Mucosa of descending colon (tissue), 3 donors: ENCODE measurements around the gene NAV1. TPM values are rescaled to one million over a fixed set of nuclear protein-coding genes. Genes with fewer than 3 reads are reported as not detected.

Experiments
- ATAC-seq: fragments of 200-7000 bp; cut with Tn5 transposase; one replicate; pipeline ENCODE4 v1.9.1; 2020; ENCODE audit warnings: mild to moderate bottlenecking, moderate library complexity
- DNase-seq, 3 donors: peaks; one replicate each; pipeline ENCODE4 v3.0.0-alpha.2; 2020
- H3K36me3 ChIP-seq: fragments of 200-600 bp; one replicate; pipeline ENCODE4 v1.8.0; 2021; ENCODE audit warnings: low read depth, mild to moderate bottlenecking
- H3K4me1 ChIP-seq: fragments of 200-600 bp; one replicate; pipeline ENCODE4 v1.8.0; 2021; ENCODE audit warnings: low read depth, mild to moderate bottlenecking
- H3K4me3 ChIP-seq: fragments of 200-600 bp; one replicate; pipeline ENCODE4 v1.8.0; 2021; ENCODE audit warnings: mild to moderate bottlenecking
- H3K9me3 ChIP-seq: fragments of 200-600 bp; one replicate; pipeline ENCODE4 v1.8.0; 2021; ENCODE audit warnings: mild to moderate bottlenecking
- intact Hi-C, 2 donors: fragments of 100-400 bp; cut with DNase I in 1 of 2; cut with micrococcal nuclease in 1 of 2; formaldehyde crosslinking; loops; one replicate each; pipeline versions ENCODE4 v1.11.0 to v1.11.1; 2022; cut with DNase I, micrococcal nuclease
- total RNA-seq, 3 donors: library from RNA; stranded (reverse); fragmentation: NEBNext Ultra II Directional in 2 of 3; extraction: Animal tissue kit (Norgen Biotek cat#: 25700) in 2 of 3; gene quantifications; one replicate each; pipeline versions ENCODE4 v1.2.1 to v1.2.4, GENCODE V29; 2021 to 2023
- TF ChIP-seq, protein P1 (sequence below): fragments of 200-600 bp; IDR thresholded peaks from one replicate; pipeline ENCODE4 v1.8.0; 2022; ENCODE audit warnings: antibody characterized with exemption, mild to moderate bottlenecking
- donor health status: DM: no; HTN: no; CAD: no; lungs with moderate emphysema.
- donor health status: DM: no; HTN: no; CAD: no.
- donor health status: DM: no; HTN: yes; CAD: no.

NAV1 gene
- total RNA-seq, 3 donors from 2014 or later = 13.7 to 64.3 (median 16.7) TPM

DNA sequence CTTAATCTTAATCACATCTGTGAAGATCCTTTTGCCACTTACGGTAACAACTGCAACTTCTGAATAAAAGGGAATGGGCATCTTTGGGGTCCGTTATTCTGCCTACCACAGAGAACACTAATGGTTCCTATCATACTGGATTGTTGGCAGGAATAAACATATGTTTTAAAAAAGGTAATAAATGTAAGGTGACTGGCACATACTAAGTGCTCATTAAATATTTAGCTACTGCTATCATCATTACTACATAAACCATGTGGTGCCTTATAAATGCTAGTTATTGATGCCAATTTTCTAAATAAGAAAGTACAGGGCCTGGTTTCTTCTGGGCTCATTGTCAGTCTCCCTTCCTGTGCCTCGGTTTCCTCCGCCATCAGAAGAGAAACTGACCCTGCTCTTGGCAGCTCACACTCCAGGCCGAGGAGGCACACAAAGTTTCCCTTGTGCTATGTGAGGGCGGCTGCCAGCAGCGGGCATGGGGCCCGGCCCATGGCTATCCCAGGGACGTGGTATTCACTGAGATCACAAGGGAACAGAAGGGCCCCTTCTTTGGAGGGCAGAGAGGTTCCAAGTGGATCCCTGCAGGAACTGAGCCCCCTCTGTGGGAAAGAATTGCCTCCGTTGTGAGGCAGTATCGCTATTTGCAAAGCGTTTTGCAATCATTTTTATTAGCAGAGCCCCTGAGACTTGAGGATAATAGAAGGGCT is 26.2 kb downstream of the NAV1 start:
- no peaks in the 10 kb centered on the region for H3K36me3 ChIP-seq
- intact Hi-C loops = no loop called here
- no peaks in the 10 kb centered on the region for H3K4me1 ChIP-seq
- H3K4me3 ChIP-seq = no peak overlapping the region
- no peak for DNase-seq
- no peak for ATAC-seq
- TF ChIP-seq, protein P1, sequence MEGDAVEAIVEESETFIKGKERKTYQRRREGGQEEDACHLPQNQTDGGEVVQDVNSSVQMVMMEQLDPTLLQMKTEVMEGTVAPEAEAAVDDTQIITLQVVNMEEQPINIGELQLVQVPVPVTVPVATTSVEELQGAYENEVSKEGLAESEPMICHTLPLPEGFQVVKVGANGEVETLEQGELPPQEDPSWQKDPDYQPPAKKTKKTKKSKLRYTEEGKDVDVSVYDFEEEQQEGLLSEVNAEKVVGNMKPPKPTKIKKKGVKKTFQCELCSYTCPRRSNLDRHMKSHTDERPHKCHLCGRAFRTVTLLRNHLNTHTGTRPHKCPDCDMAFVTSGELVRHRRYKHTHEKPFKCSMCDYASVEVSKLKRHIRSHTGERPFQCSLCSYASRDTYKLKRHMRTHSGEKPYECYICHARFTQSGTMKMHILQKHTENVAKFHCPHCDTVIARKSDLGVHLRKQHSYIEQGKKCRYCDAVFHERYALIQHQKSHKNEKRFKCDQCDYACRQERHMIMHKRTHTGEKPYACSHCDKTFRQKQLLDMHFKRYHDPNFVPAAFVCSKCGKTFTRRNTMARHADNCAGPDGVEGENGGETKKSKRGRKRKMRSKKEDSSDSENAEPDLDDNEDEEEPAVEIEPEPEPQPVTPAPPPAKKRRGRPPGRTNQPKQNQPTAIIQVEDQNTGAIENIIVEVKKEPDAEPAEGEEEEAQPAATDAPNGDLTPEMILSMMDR = no peak
- no peaks in the 10 kb centered on the region for H3K9me3 ChIP-seq

- TF ChIP-seq, protein P1 = no peak
- Histone ChIP-seq H3K4me1 (no peaks in the 10 kb centered on the region), H3K36me3 (no peaks in the 10 kb centered on the region), H3K4me3 (no peak overlapping the region), H3K9me3 (no peaks in the 10 kb centered on the region)
- DNase-seq = no peak
- intact Hi-C loops = no loop called here
- no peak for ATAC-seq
Observed at GRCh38 chr1:201565771-201566528, 27.0 kb downstream of the NAV1 start.

GRCh38 chr1:201566529-201566823 is 27.5 kb downstream of the NAV1 start:
- no peak overlapping the region for H3K4me3 ChIP-seq
- DNase-seq (no peak), ATAC-seq (no peak)
- TF ChIP-seq, protein P1 = no peak
- intact Hi-C loops = no loop called here
- H3K4me1 ChIP-seq = no peaks in the 10 kb centered on the region
- no peaks in the 10 kb centered on the region for H3K36me3 ChIP-seq
- no peaks in the 10 kb centered on the region for H3K9me3 ChIP-seq

DNA sequence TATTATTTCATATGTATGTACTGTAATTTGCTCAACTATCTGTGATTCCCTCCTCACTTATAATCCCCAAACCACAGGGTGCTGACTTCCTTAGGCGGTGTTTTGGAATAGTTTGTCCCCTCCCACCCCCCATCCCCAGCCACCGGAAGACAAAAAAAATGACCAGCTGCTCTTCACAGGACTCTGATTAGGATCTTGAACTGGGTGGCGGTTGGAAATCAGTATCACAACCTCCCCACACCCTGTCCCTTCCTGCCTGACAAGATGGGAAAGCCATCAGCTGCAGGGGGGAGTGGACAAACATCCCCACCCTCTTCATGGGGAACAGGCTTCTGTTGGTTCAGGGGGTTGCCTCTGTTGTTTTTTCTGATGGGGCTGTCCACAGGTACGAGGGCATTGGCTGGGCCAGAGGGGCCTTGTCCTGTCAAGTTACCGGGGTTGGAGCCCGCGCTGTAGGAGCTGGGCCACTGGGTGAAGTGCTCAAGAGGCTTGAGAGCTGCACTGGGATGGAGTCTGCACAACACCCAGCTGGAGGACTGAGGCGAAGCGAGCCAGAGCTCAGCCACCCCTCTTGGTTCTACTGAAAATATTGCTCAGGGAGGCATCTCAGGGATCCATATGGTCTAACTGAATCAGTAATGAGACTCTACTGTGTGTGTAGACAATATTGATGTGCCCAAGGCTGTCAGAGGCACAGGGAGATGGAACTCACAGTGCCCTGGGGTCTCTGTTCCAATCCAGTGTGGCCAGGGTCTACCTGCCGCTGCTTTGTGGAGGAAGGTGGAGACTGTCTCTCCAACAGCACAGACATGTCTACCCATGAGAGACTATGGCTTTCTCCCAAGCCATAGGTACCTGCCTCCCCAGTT is 28.2 kb downstream of the NAV1 start:
- ATAC-seq (no peak), DNase-seq (no peak)
- Histone ChIP-seq H3K9me3 (no peaks in the 10 kb centered on the region), H3K4me1 (no peaks in the 10 kb centered on the region), H3K4me3 (no peak overlapping the region), H3K36me3 (no peaks in the 10 kb centered on the region)
- intact Hi-C loops = no loop called here
- TF ChIP-seq, protein P1 = no peak

DNA sequence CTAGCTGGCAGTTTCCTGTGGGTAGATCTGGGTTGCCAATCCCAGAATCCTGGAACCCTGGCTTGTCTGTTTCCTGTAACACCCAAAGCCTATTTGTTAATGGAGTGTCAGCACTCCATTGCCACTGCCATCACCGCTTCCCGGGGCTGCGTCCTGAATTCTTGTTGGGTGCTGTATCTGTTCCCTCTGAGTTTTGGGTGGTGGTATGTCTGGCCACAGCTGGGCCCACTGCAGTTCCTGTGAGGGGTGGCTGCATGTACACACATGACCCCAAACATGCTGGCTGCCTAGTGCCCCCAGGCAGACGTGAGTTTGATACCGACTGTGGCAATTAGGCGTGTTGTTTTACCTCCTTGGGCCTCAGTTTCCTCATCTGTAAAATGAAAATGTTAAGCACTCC is 29.3 kb downstream of the NAV1 start:
- intact Hi-C loops = no loop called here
- ATAC-seq (no peak), DNase-seq (no peak)
- Histone ChIP-seq H3K9me3 (no peaks in the 10 kb centered on the region), H3K4me3 (no peak overlapping the region), H3K36me3 (no peaks in the 10 kb centered on the region), H3K4me1 (no peaks in the 10 kb centered on the region)
- TF ChIP-seq, protein P1 = no peak
